Gastrocnemius medialis (tissue), 4 donors: Measurements from ENCODE around the gene DRC3. TPM values are rescaled to one million over a fixed set of nuclear protein-coding genes. Genes with fewer than 3 reads are reported as not detected.

ENCODE experiments used
- ATAC-seq, 2 donors: fragments of 150-250 bp; one replicate each; pipeline ENCODE4 v1.9.1; 2016
- DNase-seq, 2 donors: peaks; one replicate each; pipeline ENCODE4 v3.0.0-alpha.2; 2019
- H3K27ac ChIP-seq, 4 donors: fragments of 200-600 bp; sonication (generic); 1 replicate in 1 of 4; 2 replicates in 3 of 4; pipeline ENCODE4 v1.5.1; 2016 to 2018; ENCODE audit warnings: mild to moderate bottlenecking in 2 of 4, moderate library complexity in 1 of 4
- H3K27me3 ChIP-seq, 3 donors: fragments of 200-600 bp; sonication (generic) in 2 of 3; 1 replicate in 1 of 3; 2 replicates in 2 of 3; pipeline versions ENCODE4 v1.5.1 to v1.6.0; 2016 to 2019; ENCODE audit warnings: mild to moderate bottlenecking in 1 of 3, moderate library complexity in 1 of 3
- H3K36me3 ChIP-seq, 2 donors: fragments of 200-600 bp; sonication (generic) in 1 of 2; one replicate each; pipeline ENCODE4 v1.5.1; 2017 to 2018
- H3K4me1 ChIP-seq, 2 donors: fragments of 200-600 bp; sonication (generic) in 1 of 2; one replicate each; pipeline ENCODE4 v1.5.1; 2016 to 2017; ENCODE audit warnings: mild to moderate bottlenecking in 2 of 2
- H3K4me3 ChIP-seq, 4 donors: fragments of 200-600 bp; sonication (generic) in 3 of 4; 1 replicate in 1 of 4; 2 replicates in 3 of 4; pipeline ENCODE4 v1.5.1; 2016 to 2019; ENCODE audit warnings: mild to moderate bottlenecking in 2 of 4
- H3K9me3 ChIP-seq, 3 donors: fragments of 200-600 bp; sonication (generic) in 2 of 3; 1 replicate in 1 of 3; 2 replicates in 2 of 3; pipeline ENCODE4 v1.5.1; 2016 to 2019
- POLR2A ChIP-seq, 2 donors: fragments of 450-650 bp; IDR thresholded peaks; one replicate each; pipeline ENCODE4 v1.6.1; 2017; ENCODE audit warnings: antibody characterized with exemption in 2 of 2, mild to moderate bottlenecking in 2 of 2, moderate library complexity in 2 of 2
- in situ Hi-C, 4 donors: fragments of 200-750 bp; cut with MboI; loops; one replicate each; pipeline versions ENCODE4 v1.15.0 to v1.8.0; 2017; ENCODE audit warnings: low sequenced_read_pairs in 4 of 4
- intact Hi-C: fragments of 100-400 bp; cut with DNase I; formaldehyde crosslinking; loops from one replicate; pipeline ENCODE4 v1.15.1; 2023; ENCODE audit warnings: low total_unique reads
- total RNA-seq, 4 donors: library from RNA; depleted of rRNA; stranded (reverse); fragments of >200 nt; gene quantifications; one replicate each; pipeline versions ENCODE4 v1.1.0 to v1.2.3, GENCODE V29; 2016
- TF ChIP-seq, protein P1 (sequence below), 5 experiments: fragments of 450-650 bp in 3 of 5; fragments of 200-600 bp in 2 of 5; sonication (generic) in 2 of 5; IDR thresholded peaks in 4 of 5; conservative IDR thresholded peaks in 1 of 5; 1 replicate in 4 of 5; 2 replicates in 1 of 5; pipeline ENCODE4 v1.5.1; 2016 to 2019; ENCODE audit warnings: antibody characterized with exemption in 5 of 5, mild to moderate bottlenecking in 3 of 5, moderate library complexity in 3 of 5

The DRC3 gene
- total RNA-seq, 4 donors from 2014 or later: 0.05 to 0.81 (median 0.28) TPM

DNA sequence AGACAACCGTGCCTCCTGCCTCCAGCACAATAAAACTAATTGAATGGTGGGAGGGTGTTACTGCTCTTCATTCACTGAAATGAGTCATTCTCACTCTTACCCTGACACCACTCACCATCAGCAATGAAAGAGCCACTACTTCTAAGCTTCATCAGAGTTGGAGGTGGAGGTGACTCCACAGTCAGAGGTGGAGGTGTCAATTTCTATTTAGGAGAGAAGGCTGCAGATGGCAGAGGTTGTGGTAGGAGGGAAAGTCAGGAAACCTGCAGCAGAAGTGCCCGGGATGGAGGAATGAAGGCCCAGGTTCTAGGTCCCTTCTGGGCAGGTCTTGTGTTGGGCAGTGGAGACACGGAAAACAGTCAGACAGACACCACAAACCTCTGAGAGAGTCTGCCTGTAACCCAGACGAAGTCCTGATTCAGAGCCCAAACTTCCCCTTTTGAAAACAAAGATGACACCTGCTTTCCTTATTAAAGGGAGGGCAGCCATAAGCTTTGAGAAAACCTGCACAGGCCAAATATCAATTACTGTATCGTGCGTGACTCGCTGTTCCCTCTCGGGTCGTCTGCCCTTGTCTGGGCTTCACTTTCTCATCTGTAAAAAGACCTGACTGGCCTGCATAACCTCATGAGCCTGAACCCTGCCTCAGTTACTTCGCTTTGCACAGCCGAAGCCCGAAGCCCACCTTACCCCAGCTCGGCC lies 65.6 kb downstream of the DRC3 start:
- DNase-seq: no peak
- peak overlapping the region; percentile 79 to 95 (median 88) for H3K4me3 ChIP-seq
- H3K36me3 ChIP-seq: no peaks in the 10 kb centered on the region
- TF ChIP-seq, protein P1, sequence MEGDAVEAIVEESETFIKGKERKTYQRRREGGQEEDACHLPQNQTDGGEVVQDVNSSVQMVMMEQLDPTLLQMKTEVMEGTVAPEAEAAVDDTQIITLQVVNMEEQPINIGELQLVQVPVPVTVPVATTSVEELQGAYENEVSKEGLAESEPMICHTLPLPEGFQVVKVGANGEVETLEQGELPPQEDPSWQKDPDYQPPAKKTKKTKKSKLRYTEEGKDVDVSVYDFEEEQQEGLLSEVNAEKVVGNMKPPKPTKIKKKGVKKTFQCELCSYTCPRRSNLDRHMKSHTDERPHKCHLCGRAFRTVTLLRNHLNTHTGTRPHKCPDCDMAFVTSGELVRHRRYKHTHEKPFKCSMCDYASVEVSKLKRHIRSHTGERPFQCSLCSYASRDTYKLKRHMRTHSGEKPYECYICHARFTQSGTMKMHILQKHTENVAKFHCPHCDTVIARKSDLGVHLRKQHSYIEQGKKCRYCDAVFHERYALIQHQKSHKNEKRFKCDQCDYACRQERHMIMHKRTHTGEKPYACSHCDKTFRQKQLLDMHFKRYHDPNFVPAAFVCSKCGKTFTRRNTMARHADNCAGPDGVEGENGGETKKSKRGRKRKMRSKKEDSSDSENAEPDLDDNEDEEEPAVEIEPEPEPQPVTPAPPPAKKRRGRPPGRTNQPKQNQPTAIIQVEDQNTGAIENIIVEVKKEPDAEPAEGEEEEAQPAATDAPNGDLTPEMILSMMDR (IDR thresholded peaks at IDR 0.05 in 4 of 5, conservative IDR thresholded peaks at IDR 0.05 in 1 of 5): no peak
- no peak for TF ChIP-seq POLR2A (IDR thresholded peaks at IDR 0.05)
- no peaks in the 10 kb centered on the region for H3K27me3 ChIP-seq
- no peaks in the 10 kb centered on the region for H3K9me3 ChIP-seq
- ATAC-seq: no peak
- intact Hi-C loops: no loop called here
- in situ Hi-C loops: loop anchor here (10.0 to 25.0 kb wide), 4 partner anchors 63 to 363 kb away; partner anchors contain the start of genes DRC3 (in 1 of the 4) and TOM1L2 (in 1 of the 4)
- peak overlapping the region; percentile 87 to 94 (median 92) for H3K27ac ChIP-seq
- peaks cover 35 to 46% of the 10 kb centered on the region in 2 donors for H3K4me1 ChIP-seq

DNA sequence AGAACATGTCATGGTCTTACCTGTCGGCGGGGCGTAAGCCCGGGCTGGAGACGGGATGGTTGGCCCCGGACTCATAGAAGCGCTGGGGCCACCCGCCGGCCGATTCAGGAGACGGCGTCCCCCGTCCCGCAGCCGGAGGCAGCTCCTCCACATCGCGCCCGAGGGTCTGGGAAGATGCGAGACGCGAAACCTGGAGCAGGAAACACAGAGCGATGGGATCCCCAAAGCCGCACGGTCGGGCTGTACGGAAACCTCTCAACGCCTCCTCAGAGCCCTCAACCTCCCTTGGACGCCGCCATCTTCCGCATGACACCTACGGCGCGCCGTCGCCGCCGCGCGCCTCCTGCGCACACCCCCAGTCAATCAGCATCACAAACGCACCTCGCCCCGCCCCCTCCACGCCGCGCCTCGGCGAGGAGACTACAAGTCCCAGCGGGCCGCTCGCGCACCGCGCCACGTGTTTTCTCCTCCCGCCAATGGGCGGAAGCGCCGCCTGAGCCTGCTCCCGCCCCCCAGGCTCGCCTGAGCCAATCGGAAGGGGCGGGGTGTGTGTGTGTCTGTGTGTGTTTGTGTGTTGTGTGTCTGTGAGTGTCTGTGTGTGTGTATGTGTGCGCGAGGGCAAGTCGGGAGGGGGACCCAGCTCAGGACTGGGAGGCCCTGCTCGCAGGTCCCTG lies 66.3 kb downstream of the DRC3 start, which contains the start of the genes ATPAF2 and GID4:
ATPAF2 (minus strand) TSS at position 308 of the 674 bp plus-strand sequence; CDS start at position 153, 155 bp downstream.
GID4 (plus strand) TSS at position 548 of the 674 bp plus-strand sequence; CDS start at position 605, 57 bp downstream.
- TF ChIP-seq POLR2A (IDR thresholded peaks at IDR 0.05): peak; percentile 64 to 73
- TF ChIP-seq, protein P1 (IDR thresholded peaks at IDR 0.05 in 4 of 5, conservative IDR thresholded peaks at IDR 0.05 in 1 of 5): peak in 1 of 5 experiments; percentile 15
- Histone ChIP-seq H3K9me3 (no peaks in the 10 kb centered on the region), H3K4me3 (peak within 1 kb of the TSS; percentile 79 to 95 (median 88)), H3K27ac (peak within 1 kb of the TSS; percentile 87 to 94 (median 92)), H3K36me3 (no peaks in the 10 kb centered on the region), H3K27me3 (no peaks in the 10 kb centered on the region), H3K4me1 (peaks cover 34 to 45% of the 10 kb centered on the region in 2 donors)
- DNase-seq: peak; percentile 99
- in situ Hi-C loops (loop anchor here (10.0 to 25.0 kb wide), 4 partner anchors 64 to 364 kb away; partner anchors contain the start of genes DRC3 (in 1 of the 4) and TOM1L2 (in 1 of the 4)), intact Hi-C loops (loop anchor here (1.0 kb wide), 1 partner anchor 67 kb away; the partner anchor contains the start of genes DRC3 and TOM1L2)
- ATAC-seq: peak; percentile 88 to 94

DNA sequence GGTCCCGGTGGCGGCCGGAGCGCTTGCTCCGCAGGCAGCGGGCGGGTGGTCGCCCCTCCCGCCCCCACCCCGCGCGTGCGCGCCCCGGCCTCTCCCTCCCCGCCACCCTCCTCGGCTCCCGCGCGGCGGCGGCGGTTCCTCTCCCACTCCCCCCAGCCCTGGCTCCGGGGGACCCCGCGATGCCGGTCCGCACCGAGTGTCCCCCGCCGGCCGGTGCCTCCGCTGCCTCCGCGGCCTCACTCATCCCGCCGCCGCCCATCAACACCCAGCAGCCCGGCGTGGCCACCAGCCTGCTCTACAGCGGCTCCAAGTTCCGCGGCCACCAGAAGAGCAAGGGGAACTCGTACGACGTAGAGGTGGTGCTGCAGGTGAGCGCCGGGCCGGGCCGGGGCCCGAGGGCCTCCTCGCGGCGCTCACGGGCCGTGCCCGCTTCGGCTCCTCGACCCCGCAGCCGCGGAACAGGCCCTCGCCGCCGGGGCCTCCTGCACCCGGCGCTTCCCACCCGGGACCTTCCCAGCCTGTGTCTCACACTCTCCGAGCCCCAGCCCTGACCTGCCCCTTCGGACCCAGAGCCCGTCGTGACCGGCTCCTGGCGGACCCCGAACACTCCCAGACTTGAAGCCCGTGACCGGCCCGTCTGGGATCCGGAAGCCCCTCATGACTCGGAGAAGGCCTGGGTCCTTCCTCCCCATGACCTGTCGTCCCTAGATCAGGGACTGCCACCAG lies 67.0 kb downstream of the DRC3 start:
- Histone ChIP-seq H3K27ac (peak overlapping the region; percentile 87 to 94 (median 92)), H3K4me3 (peak overlapping the region; percentile 79 to 95 (median 88)), H3K27me3 (no peaks in the 10 kb centered on the region), H3K9me3 (no peaks in the 10 kb centered on the region), H3K36me3 (no peaks in the 10 kb centered on the region), H3K4me1 (peaks cover 34 to 45% of the 10 kb centered on the region in 2 donors)
- TF ChIP-seq, protein P1 (IDR thresholded peaks at IDR 0.05 in 4 of 5, conservative IDR thresholded peaks at IDR 0.05 in 1 of 5): no peak
- TF ChIP-seq POLR2A (IDR thresholded peaks at IDR 0.05): no peak
- DNase-seq: no peak
- intact Hi-C loops (loop anchor here (1.0 kb wide), 1 partner anchor 67 kb away; the partner anchor contains the start of genes DRC3 and TOM1L2), in situ Hi-C loops (loop anchor here (10.0 to 25.0 kb wide), 4 partner anchors 65 to 365 kb away; partner anchors contain the start of genes DRC3 (in 1 of the 4) and TOM1L2 (in 1 of the 4))
- peak; percentile 59 to 60 for ATAC-seq

DNA sequence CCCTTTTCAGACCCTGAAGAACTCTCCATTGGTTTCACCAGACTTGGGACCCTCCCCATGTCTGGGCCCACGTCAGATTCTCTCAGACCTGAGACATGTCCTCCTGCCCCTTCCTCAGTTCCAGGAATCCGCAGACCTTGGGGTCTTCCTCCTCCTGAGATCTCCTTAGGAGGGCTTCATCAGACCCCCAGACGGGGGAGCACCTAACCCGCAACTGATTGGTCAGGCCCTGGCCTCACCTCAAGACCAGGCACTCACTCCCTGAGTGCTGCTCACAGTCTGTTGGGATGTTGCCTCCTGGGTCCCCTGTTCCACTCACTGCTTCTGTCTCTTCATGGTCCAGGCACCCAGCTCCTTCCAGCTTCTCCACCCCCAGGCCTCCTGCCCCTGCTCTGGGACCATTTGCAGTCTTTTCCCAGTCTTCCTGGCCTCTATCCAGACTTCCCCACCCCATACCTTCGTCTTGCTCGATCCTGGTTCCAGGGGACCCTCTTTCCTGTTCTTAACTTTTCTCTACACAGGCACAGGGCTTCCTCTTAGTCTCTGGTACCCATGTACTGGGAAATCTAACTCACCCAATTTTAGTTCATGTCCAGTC lies 67.7 kb downstream of the DRC3 start:
- ATAC-seq: peak in 1 of 2 donors; percentile 11
- peak overlapping the region; percentile 79 to 95 (median 88) for H3K4me3 ChIP-seq
- H3K27me3 ChIP-seq: no peaks in the 10 kb centered on the region
- TF ChIP-seq, protein P1 (IDR thresholded peaks at IDR 0.05 in 4 of 5, conservative IDR thresholded peaks at IDR 0.05 in 1 of 5): no peak
- TF ChIP-seq POLR2A (IDR thresholded peaks at IDR 0.05): no peak
- peaks cover 34 to 45% of the 10 kb centered on the region in 2 donors for H3K4me1 ChIP-seq
- in situ Hi-C loops (loop anchor here (25.0 kb wide), 2 partner anchors 103 to 153 kb away; no protein-coding TSS in a partner anchor), intact Hi-C loops (no loop called here)
- H3K27ac ChIP-seq: peak overlapping the region; percentile 87 to 94 (median 92)
- DNase-seq: no peak
- peaks cover 0 to 4% of the 10 kb centered on the region in 2 donors for H3K36me3 ChIP-seq
- H3K9me3 ChIP-seq: no peaks in the 10 kb centered on the region
